ENCODE data around the gene OBSL1.

The OBSL1 gene

GRCh38 chr2:219512524-219513216, 58.7 kb downstream of the OBSL1 start:
- no peak for DNase-seq (ENCODE audit: low spot score)

DNA sequence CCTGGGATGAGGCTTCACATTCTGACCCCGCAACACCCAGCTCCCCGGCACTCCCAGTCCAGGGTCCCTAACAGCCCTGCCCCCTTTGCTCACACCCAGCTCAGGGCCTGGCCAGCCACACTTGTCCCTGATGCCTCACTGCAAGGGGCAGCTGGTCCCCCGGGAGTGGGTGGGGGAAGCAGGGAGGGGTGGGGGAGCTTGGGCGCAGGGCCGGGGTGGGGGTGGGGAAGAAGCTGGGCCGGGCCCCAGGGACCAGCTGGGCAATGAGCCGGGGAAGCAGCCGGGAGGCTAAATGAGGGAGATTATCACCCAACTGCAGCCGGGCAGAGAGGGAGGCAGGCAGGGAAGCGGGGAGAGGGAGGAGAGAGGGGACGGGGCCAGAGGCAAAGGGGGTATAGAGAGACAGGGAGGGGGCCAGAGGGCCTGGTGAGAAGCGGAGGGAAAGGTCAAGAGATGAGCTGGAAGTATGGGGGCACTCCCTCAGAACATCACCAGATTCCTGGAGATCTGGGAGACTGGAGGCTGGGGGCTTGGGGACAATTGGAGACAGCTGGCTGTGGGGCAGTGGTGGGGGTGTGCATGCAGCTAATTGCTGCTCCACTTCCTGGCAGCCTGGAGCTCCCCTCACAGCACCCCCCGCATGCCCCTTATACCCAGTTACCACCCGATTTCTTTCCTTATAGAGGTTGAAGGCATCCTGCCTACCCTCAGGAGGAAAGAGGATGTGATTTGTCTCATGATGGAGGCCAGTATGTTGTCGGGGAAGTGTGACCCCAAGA, 59.6 kb downstream of the OBSL1 start:
- no peak for DNase-seq (ENCODE audit: low spot score)

- DNase-seq (ENCODE audit: low spot score), result no peak
Measured at GRCh38 chr2:219510512-219511135, 60.7 kb downstream of the OBSL1 start.

- peak; percentile 27 for DNase-seq (ENCODE audit: low spot score)
Measured at GRCh38 chr2:219509780-219510511, 61.4 kb downstream of the OBSL1 start.

DNA sequence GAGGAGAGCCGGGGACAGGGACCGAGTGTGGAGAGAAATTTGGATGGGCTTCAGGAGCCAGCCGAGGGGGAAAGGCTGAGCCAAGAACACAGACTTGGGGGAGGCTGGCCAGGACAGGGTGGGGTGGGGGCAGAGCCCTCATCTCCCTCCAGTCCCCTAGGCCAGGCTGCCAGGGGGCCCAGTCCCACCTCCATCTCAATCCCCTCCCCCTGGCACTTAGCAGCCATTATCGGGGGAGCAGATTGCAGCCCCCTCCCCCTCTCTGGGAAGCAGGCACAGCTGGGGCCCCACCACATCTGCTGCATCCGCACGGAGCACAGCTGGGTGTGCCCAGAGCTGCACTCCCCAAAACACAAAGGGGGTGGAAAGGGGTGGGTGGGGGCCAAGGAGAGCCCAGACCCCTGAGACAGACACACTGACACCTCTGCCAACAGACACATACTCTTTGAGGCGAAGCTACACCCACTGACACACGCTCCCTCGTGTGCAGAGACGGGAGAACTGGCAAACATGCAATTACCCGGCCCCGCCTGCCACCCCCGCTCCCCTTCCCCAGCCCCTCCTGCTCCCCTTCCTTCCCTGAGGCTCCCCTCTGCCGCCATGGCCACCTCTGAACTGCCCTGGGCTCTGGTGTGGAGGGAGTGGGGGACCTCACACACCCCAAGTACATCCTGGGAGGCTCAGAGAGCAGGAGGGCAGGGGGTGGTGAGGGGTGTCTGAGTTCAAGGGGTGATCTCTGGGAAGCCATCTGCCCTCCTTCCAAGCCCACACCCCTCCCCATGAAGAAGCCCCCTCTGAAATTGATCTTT, 62.2 kb downstream of the OBSL1 start:
- no peak for DNase-seq (ENCODE audit: low spot score)

GRCh38 chr2:219508444-219508734, 63.0 kb downstream of the OBSL1 start:
- DNase-seq (ENCODE audit: low spot score), result no peak

GRCh38 chr2:219507581-219508443, 63.5 kb downstream of the OBSL1 start:
- no peak for DNase-seq (ENCODE audit: low spot score)

DNA sequence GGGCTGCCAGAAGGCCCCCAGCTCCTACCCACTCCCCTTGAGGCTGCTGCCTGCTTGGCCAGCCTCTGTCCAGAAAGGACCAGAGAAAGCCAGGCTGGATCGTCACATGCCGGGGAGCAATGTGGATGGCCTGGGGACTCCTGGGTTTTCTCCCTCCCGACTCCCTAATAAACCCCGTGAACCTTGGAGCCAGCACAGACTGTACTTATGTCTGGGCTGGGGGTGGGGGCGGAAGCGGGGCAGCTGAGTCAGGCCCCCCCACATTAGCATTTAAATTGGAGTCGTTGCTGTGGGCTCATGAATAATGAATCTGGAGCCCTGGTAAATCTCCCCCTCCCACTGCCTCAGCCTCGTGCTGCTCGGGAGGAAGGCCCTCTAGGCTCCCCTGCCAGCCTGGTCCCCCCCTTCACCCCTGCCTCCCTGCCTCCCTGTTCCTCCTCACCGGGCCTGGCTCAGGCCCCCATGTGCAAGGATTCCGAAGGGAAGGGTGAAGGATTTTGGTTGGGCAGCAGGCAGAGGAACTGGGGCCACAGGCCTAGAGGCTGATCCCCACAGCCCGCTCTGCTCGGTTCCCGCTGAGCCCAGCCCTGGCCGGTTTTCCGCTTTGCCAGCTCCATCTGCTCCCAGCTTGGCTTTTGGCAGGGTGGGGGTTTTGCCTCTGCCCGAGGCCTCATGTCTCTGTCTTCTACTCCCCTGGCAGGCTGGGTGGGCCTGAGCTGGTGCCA, 64.4 kb downstream of the OBSL1 start:
- no peak for DNase-seq (ENCODE audit: low spot score)

- DNase-seq (ENCODE audit: low spot score), result no peak
Measured at GRCh38 chr2:219506153-219506801, 65.1 kb downstream of the OBSL1 start.

GRCh38 chr2:219505585-219505984, 65.8 kb downstream of the OBSL1 start:
- no peak for DNase-seq (ENCODE audit: low spot score)

- no peak for DNase-seq (ENCODE audit: low spot score)
Measured at GRCh38 chr2:219502618-219503017, 68.7 kb downstream of the OBSL1 start.

DNA sequence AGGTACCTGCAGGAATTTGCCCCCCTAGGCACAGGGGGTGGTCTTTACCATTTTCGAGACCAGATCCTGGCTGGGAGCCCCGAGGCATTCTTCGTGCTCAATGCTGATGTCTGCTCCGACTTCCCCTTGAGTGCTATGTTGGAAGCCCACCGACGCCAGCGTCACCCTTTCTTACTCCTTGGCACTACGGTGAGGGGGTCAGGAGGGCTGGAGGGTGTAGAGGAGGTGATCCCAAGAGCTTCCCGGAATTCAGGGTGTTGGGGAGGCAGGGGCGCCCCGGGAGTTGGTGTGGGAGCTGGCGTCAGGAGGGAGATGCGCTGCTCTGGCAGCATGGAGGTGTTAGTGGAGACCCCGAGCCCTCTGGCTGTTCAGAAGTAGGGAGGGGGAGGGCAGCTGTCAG, 69.5 kb downstream of the OBSL1 start:
- DNase-seq (ENCODE audit: low spot score), result no peak
